Hematopoietic multipotent progenitor cell treated with erythropoietin and hydrocortisone succinate and interleukin-3 and kit ligand, for 15 days (in vitro differentiated cells): Measurements from ENCODE around the gene EYS.

ENCODE experiments used
- DNase-seq: peaks from one replicate; pipeline ENCODE4 v3.0.0-alpha.2; 2015; ENCODE audit warnings: low spot score

EYS gene

GRCh38 chr6:63724721-63725120 lies 1982.3 kb downstream of the EYS start:
- DNase-seq = no peak

- no peak for DNase-seq
Observed at GRCh38 chr6:63721181-63721580, 1985.8 kb downstream of the EYS start.

- DNase-seq = no peak
Observed at GRCh38 chr6:63716169-63716568, 1990.9 kb downstream of the EYS start.

DNA sequence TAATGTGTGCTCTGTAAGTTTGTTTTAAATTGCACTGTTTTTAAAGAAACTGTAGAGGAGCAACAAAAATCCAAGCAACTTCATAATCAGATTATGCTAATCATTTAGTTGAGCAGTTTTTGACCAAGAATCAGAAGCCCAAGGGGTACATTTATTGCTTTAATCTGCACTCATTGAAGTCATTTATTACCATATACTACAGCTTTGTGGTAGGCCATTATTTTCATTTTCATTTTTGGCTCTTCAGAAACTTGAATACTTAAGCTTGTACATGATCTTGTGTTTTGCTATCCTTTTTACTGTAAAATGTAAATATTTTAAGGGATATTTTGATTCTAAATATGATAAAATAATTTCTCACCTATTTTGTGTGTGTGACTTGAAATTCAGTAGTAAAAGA lies 1992.9 kb downstream of the EYS start:
- no peak for DNase-seq

DNA sequence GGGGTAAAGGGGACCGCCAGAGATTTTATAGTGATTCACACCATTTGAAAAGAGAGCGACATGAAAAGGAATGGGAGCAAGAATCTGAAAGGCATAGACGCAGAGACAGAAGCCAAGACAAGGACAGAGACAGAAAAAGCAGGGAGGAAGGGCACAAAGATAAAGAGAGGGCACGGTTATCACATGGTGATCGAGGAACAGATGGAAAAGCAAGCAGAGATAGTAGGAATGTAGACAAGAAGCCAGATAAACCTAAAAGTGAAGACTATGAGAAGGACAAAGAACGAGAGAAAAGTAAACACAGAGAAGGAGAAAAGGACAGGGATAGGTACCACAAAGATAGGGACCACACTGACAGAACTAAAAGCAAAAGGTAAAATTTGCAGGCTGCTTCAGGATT lies 1993.7 kb downstream of the EYS start:
- no peak for DNase-seq

- DNase-seq = no peak
Observed at GRCh38 chr6:63709148-63709547, 1997.9 kb downstream of the EYS start.

- DNase-seq = no peak
Observed at GRCh38 chr6:63708631-63709030, 1998.4 kb downstream of the EYS start.

GRCh38 chr6:63706630-63707029 lies 2000.4 kb downstream of the EYS start:
- DNase-seq = no peak

DNA sequence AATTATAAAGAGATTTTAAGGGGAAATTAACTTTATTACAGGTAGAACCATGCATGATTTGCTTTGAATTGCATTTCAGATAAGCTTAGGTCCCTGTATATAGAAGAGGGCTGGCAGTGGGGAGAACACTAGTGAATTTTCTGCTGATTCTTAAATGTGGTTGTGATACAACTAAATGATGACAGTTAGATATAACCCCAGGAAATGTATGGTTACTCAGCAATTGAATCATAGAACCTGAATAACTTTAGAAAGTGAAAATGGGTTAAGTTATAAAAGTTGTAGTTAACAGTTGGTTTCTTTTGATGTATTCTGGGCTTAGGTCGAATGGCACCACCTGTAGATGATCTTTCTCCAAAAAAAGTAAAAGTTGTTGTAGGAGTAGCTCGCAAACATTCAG lies 2001.3 kb downstream of the EYS start:
- DNase-seq = no peak

DNA sequence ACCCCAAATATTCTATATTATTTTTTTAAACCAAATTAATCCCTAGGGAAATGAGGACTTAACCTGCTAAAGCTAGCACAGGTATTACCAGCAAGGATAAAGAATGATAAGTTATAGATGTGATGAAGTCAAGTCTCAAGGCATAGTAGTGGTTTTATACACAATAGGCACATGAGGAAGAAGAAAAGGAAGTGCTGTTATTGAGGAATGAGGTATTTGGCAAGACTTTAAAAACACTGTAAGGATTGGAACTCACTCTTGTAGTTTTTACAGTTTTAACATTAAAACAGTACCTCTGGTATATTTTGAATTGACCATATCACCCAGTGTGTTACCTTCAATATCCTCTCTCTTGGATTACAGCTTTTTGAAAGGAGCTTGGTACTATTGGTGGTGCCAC lies 2016.8 kb downstream of the EYS start:
- DNase-seq = no peak

- DNase-seq = no peak
Observed at GRCh38 chr6:63689421-63689820, 2017.6 kb downstream of the EYS start.

DNA sequence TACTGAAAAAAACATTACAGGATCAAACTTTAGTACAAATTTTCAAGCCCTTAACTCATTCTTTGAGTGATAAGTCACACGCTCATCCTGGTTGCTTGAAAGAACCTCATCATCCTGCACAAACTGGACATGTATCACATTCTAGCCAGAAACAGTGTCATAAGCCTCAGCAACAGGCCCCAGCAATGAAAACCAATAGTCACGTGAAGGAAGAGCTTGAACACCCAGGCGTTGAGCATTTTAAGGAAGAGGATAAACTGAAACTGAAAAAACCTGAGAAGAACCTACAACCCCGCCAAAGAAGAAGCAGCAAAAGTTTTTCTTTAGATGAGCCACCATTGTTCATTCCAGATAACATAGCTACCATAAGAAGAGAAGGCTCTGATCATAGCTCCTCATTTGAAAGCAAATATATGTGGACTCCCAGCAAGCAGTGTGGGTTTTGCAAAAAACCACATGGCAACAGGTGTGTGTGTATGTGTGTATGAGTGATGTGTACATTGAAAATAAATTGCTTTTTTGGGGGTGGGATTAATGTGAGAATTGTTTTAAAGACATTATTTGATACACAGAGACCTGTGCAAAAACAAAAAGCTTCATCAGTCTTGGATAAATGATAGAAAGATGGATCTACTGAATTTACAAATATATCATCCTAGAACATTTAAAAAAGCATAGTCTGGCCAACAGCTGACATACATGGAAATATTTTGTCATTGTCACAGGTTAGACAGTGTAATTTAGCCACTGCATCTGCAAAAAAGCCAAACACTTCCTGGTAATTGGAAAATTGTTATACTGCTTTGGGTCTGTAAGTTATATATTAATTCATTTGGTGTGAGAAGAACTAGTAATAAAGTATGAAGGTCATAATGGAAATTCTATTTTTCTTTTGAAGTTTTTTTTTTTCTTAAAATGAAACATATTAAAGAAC lies 2021.3 kb downstream of the EYS start:
- DNase-seq = no peak

GRCh38 chr6:63683071-63683603 lies 2023.9 kb downstream of the EYS start:
- no peak for DNase-seq

DNA sequence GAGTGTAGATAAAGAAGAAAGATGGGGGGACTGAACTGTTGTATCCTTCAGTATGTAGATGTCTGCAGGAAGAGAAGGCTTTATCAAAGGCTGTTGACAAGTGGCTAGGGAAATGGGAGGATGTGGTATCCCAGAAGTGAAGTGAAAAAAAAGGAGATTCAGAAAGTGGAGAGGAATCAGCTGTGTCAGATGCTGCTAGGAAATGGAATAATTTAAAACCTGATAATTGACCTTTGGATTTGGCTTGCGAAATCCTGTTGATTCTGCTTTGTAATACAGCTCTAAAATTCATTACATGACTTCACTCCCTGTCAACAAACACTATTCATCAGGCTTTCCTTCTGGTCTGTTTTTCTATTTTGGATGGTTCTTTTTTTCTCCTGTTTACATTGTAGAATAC lies 2029.7 kb downstream of the EYS start:
- DNase-seq = no peak

DNA sequence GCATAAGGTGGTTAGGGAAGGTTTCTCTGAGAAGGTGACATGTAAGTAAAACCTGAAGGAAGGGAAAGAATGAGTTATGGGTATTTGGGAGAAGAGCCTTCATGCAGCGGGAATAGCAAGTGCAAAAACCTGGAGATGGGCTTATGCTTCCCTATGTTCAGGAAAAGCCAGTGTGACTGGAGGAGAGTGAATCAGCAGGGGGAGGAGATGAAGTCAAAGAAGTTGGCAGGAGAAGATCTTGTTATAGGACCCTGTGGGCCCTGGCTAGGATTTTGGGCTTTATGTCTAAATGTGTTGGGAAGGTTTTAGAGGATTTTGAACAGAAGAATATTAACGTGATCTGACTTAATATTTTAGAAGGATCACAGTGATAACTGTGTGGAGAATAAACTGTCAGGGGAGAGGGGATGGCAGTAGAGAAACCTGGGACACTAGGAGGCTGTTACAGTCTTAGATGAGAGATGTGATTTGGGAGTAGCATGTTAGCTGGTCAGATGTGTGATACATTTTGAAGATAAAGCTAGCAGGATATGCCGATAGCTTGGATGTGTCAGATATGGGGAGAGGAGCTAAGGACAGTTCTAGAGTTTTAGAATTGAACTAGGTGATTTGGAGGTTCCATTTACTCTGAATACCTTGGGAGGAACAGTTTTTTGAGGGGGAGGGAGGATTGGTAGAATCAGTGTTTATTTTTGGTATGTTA lies 2030.5 kb downstream of the EYS start:
- DNase-seq = no peak

DNA sequence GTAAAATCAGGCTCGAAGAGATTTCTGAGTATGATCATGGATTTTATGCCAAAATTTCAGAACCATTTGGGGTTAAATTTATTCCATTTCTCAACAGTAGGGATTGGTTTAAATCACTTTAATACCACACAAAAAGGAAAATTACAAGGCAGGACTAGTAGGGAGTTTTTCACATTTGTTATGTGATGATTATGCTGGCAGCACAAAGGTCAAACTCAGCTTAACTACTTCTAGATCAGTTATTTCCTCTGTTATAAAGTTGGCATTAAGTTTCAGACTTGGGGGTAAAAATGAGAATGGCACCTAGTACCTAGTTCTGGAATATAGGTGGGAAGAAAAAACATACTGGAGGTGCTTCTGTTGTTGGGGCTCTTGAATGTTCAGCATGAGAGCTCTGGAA lies 2031.9 kb downstream of the EYS start:
- no peak for DNase-seq

DNA sequence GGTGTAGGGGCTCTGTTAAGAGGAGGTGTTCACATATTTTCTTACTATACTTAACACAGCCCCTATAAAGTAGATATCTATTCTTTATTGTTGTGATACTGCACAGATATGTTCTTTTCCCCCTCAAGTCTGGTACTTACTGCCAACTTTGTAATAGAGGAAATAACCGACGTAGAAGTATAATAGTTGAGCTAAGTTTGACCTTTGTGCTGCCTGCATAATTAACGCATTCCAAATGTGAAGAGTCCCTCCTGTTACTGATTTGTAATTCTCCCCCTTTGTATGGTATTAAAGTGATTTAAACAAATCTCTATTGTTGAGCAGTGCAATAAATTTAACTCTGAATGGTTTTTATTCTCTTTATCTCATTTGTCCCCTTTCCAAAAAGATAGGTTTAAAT lies 2032.4 kb downstream of the EYS start:
- no peak for DNase-seq

GRCh38 chr6:63673692-63674091 lies 2033.3 kb downstream of the EYS start:
- no peak for DNase-seq

DNA sequence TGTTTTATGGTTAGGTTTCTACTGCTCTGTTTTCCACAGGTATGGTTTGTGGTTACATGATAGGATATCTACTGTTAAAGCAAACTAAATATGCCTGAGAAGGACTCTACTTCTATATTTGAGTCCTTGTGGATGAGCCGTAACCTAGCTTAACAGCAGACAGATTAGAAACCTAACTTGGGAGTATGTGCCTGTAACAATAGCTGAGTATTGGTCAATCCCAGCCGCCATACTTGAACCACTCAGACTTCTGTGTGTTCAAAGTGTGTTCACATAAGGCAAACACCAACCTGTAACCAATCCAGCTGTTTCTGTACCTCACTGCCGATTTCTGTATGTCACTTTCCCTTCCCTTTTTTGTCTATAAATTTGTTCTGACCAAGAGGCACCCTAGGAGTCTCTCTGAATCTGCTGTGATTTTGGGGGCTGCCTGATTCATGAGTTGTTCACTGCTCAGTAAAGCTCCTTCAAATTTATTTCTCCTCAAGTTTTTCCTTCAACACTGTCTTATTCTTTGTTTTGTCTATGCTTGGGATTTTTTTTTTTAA lies 2034.4 kb downstream of the EYS start:
- no peak for DNase-seq

DNA sequence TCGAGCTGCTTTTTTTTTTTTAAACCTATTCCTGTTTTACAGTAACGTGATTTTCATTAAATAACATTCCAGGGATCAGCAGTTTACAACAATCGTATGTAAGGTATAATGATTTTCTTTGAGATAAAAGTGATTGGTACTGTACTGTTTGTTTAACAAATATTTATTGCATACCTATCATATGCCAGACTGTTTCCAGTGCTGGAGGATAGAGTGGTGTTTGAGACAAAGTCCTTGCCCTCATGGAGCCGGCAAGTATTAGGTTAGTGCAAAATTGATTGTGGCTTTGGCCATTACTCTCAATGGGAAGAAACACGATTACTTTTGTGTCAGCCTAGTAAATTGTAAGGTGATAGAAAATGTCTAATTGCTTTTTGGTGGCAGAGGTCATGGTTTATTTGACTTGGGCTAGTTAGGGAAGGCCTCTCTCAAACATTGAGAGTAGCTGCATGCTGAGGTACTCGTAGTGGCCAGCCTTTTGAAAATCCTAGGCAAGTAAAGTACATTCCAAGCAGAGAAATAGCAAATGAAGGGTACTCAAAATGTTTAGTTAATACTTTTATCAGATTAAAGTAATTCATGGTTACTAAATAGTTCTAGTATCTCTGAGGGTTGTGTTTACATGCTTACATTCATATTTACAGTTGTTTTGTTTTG lies 2035.8 kb downstream of the EYS start:
- DNase-seq = no peak
